HS-27A (cell line): ENCODE data around the gene DTX1.
"Not testable (repeated sequence)": the region's sequence is repeated elsewhere in the genome, so short reads cannot be mapped to it uniquely, and the experiment has no call there.

Experiments used
- DNase-seq: peaks from one replicate; pipeline ENCODE4 v3.0.0-alpha.2; 2012; ENCODE audit warnings: low read depth, missing footprints

The DTX1 gene

DNA sequence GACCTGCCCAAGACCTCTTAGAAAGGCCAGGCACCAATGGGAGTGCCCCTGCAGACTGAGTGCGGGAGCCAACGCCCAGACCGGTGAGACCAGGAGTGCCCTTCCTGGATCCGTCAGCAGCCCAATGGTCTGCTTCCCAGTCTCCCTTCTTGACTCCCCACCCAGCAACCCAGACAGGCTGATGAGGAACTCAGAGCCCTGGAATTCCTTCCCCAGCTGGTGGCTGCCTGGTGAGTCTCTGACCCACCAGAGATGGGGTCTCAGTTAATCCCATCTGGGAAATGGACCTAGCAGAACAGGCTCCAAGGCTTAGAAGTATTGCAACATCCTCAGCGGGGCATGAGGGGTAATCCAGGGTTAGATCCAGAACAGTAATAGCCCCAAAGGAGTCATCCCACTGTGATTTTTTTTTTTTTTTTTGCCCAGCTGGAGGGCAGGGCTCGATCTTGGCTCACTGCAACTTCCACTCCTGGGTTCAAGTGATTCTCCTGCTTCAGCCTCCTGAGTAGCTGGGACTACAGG lies 80.5 kb downstream of the DTX1 start:
- no peak for DNase-seq

DNA sequence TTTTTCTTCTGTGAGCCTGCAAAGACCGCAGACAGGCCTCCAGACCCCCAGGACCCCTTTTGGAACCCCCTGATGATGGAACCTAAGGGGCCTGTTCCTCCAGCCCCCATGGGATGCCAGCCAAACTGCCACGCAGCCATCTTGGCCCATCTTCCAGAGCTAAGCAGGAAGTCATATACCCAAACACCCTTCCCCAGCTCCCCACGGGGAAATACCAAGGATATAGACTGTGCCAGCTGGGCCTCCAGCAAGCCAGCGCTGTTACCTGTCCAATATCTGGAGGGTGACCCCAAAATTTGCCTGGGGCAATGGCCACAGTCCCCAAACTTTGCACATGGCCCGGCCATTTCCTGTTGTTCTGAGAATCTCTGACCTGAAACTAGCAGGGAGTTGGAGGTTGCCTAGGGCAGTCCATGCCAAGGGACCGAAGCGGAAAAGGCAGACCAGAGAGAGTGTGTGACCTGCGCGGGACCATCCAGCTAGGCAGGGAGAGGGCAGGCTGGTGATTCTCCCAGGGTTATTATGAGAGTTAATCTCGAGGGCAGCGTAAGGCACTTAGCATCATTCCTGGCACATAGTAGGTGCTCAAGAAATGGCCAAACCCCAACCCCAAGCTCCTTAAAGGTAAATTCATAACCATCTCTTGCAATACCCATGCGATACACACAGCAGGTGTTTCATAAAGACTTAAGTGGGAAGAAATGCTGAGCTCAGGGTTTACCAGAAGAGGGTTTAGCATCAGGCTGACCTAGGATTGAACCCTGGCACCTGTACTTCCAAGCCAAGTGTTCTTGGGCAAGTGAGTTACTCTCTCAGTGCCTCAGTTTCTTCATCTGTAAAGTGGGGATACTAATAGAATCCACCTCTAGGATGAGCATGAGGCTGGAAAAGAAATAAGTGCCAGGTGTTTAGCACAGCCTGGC lies 81.6 kb downstream of the DTX1 start:
- DNase-seq, result no peak

DNA sequence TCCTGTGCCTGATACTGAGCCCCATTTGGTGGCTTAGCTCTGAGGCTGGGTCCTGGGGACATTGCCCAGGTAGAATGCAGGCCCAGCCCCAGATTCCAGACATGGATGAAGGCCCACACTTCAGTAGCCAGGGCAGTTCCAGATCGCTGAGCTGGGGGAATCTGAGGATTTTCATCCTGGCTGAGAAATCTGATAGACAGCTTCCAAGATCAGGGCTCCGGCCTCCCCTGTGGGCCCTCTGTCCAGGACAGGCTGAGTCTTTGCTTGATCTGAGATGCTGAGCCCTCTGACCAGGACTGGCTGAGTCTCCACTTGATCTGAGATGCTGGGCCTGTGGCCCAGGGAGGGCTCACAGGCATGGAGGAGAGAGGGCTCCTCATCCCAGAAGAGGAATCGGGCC lies 82.3 kb downstream of the DTX1 start:
- DNase-seq, result no peak

DNA sequence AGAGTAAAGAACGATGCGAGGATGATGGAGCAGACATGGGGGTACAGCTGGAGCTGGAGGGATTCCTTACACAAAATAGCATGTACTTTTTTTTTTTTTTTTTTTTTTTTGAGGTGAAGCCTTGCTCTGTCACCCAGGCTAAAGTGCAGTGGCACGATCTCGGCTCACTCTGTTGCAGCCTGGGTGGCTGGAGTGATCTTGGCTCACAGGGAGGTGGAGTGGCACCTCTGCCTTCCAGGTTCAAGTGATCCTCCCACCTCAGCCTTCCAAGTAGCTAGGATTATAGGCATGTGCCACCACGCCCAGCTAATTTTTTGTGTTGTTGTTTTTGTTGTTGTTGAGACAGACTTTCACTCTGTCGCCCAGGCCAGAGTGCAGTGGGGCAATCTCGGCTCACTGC lies 84.2 kb downstream of the DTX1 start:
- no peak for DNase-seq

DNA sequence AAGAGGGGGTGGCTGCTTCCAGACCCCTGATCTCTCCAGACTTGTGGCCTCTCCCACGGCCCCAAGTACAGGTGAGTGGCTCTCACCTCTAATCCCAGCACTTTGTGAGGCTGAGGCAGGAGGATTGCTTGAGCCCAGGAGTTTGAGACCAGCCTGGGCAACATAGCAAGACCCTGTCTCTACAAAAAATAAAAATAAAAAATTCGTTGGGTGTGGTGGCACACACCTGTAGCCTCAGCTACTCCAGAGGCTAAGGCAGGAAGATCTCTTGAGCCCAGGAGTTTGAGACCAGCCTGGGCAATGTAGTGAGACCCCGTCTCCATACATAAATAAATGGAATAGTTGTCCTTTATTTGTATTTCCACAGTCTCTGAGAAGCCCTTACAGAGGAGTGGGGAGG lies 85.2 kb downstream of the DTX1 start:
- DNase-seq, result not testable (repeated sequence)

DNA sequence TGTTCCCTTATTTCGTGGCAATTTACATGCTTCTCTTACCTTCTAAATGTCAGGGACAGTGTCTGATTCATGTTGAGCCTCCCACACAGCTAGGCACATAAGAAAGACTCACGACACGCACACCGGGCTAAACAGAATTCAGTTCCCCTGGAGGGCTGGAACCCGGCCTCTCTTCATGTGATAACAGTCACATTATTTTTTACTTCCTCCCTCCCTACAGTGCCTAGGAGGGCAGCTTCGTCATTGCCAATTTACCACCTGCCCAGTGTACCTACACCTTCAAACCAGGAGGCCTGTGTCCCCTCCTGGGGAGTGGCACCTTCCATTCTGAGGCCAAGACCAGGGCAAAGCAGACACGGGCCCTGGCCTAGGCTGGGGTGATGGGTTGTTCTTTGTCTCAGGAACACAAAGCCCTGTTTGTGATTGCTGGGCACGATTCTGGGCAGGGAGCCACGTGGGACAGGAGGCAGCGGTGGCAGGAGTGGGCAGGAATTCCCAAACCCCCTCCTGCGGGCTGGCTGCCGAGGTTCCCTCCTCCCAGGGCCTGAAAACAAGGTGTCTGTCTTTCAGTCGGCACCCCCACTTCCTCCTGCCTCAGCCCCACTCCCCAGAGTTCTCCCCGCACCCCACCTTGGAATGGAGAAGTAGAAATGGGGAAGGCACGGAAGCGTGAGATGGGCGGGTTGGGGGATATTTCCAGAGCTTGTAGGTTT lies 85.8 kb downstream of the DTX1 start:
- DNase-seq, result no peak

DNA sequence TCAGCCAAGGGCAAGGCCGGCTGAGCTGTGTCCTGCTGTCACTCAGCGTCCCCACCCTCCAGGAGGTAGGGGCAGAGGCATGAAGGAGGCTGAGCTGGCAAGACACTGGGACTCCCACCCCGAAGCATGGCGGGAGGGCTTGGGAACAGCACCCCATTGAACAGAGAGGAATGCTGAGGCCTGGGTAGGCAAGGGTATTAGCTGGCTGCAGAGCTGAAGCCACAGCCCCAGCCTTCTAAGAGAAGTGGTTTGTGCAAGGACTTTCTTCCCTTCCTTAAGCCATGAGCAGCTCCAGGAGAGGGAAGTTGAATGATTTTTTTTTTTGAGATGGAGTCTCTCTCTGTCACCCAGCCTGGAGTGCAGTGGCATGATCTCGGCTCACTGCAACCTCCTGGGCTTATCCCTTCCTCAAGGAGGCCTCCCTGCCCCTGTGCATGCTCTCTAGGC lies 86.4 kb downstream of the DTX1 start:
- no peak for DNase-seq

DNA sequence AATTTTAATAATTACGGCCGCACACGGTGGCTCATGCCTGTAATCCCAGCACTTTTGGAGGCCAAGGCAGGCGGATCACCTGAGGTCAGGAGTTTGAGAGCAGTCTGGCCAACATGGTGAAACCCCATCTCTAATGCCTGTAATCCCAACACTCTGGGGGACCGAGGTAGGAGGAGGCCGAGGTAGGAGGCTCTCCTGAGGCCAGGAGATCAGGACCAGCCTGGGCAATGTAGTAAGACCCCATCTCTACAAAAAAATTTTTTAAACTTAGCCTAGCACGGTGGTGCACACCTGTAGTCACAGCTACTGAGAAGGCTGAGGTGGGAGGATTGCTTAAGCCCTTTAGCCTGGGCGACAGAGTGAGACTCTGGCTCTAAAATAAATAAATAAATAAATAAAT lies 87.4 kb downstream of the DTX1 start:
- no peak for DNase-seq

DNA sequence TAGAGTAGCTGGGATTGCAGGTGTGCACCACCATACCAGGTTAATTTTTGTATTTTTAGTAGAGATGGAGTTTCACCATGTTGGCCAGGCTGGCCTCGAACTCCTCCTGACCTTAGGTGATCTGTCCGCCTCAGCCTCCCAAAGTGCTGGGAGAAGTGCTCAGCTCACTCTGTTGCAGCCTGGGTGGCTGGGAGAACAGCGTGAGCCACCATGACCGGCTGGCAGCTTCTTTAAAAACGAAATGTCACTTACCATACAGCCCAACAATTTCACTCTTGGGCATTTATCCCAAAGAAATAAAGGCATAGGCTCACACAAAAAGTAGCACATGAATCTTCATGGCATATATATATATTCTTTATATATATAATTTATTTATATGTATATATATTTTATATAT lies 88.3 kb downstream of the DTX1 start:
- DNase-seq, result no peak

DNA sequence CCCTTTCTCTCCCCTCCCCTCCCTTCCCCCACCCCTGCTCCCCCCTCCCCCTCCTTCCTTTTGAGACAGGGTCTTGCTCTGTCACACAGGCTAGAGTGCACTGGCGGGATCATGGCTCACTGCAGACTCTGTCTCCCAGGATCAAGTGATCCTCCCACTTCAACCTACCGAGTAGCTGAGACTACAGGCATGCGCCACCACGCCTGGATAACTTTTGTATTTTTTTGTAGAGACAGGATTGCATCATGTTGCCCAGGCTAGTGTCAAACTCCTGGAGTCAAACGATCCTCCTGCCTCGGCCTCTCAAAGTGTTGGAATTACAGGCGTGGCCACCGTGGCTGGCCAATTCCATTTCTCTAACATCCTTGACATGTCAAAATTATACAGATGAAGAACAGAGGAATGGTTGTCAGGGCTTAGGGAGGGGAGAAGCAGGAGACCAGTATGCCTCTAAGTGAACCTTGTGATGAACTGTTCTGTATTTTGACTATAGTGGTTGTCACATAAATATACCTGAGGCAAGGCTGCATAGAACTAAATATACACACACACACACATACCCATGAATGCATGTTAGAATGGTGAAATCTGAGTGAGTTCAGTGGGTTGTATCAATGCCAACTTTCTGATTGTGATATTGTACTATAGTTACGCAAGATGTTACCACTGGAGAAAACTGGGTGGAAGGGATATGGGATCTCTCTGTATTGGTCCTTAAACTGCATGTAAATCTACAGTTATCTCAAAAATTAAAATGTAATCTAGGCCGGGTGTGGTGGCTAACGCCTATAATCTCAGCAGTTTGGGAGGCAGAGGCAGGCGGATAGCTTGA lies 89.4 kb downstream of the DTX1 start:
- no peak for DNase-seq

DNA sequence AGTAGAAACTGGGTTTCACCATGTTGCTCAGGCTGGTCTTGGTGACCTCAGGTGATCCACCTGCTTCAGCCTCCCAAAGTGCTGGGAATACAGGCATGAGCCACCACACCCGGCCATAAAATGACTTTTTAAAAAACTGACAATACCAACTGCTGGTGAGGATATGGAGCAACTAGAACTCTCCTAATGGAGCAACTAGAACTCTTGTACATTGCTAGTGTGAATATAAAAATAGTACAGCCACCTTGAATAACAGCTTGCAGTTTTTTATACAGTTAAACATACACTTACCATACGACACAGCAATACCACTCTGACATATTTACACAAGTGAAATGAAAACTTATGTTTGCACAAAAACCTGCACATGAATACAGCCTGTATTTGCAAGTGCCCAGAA lies 90.5 kb downstream of the DTX1 start:
- no peak for DNase-seq
